ENCODE data around the gene PIGQ.

PIGQ gene

GRCh38 chr16:630815-631405 is 61.1 kb downstream of the PIGQ start, which contains the start of gene WFIKKN1:
WFIKKN1 (plus strand) TSS chr16:630985; CDS start chr16:631254, 269 bp downstream.
- no peak for DNase-seq

- DNase-seq, result no peak
Measured at GRCh38 chr16:631808-632358, 62.1 kb downstream of the PIGQ start.

DNA sequence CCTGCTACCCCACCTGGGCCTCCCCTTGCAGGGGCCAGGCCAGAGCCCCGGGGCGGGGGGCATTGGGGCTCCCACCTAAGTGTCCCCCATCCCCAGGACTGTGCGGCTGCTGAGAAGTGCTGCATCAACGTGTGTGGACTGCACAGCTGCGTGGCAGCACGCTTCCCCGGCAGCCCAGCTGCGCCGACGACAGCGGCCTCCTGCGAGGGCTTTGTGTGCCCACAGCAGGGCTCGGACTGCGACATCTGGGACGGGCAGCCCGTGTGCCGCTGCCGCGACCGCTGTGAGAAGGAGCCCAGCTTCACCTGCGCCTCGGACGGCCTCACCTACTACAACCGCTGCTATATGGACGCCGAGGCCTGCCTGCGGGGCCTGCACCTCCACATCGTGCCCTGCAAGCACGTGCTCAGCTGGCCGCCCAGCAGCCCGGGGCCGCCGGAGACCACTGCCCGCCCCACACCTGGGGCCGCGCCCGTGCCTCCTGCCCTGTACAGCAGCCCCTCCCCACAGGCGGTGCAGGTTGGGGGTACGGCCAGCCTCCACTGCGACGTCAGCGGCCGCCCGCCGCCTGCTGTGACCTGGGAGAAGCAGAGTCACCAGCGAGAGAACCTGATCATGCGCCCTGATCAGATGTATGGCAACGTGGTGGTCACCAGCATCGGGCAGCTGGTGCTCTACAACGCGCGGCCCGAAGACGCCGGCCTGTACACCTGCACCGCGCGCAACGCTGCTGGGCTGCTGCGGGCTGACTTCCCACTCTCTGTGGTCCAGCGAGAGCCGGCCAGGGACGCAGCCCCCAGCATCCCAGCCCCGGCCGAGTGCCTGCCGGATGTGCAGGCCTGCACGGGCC is 62.9 kb downstream of the PIGQ start:
- DNase-seq, result no peak

DNA sequence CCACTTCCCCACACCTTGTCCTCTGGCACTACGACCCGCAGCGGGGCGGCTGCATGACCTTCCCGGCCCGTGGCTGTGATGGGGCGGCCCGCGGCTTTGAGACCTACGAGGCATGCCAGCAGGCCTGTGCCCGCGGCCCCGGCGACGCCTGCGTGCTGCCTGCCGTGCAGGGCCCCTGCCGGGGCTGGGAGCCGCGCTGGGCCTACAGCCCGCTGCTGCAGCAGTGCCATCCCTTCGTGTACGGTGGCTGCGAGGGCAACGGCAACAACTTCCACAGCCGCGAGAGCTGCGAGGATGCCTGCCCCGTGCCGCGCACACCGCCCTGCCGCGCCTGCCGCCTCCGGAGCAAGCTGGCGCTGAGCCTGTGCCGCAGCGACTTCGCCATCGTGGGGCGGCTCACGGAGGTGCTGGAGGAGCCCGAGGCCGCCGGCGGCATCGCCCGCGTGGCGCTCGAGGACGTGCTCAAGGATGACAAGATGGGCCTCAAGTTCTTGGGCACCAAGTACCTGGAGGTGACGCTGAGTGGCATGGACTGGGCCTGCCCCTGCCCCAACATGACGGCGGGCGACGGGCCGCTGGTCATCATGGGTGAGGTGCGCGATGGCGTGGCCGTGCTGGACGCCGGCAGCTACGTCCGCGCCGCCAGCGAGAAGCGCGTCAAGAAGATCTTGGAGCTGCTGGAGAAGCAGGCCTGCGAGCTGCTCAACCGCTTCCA is 63.7 kb downstream of the PIGQ start:
- DNase-seq, result no peak

Data from stimulated activated CD4-positive, alpha-beta T cell treated with anti-CD3 and anti-CD28 coated beads, Interleukin-2, amount 100 ng/mL, for 48 hours (primary cell).